Nephron (organoid): ENCODE results near the gene HIGD1C.

ENCODE experiments used
- H3K27ac Mint-ChIP-seq, 3 experiments: 2 replicates each; pipeline ENCODE4 v1.8.0; 2020; ENCODE audit warnings: mixed read lengths in 3 of 3, mild to moderate bottlenecking in 2 of 3, moderate library complexity in 1 of 3
- H3K27me3 Mint-ChIP-seq: 2 replicates; pipeline ENCODE4 v1.8.0; 2021; ENCODE audit warnings: low read depth, mild to moderate bottlenecking, moderate library complexity, mixed read lengths
- H3K36me3 Mint-ChIP-seq: 2 replicates; pipeline ENCODE4 v1.8.0; 2020; ENCODE audit warnings: low read depth, mixed read lengths
- H3K4me1 Mint-ChIP-seq: 2 replicates; pipeline ENCODE4 v1.8.0; 2020; ENCODE audit warnings: mixed read lengths
- H3K4me3 Mint-ChIP-seq, 3 experiments: 2 replicates each; pipeline ENCODE4 v1.8.0; 2020; ENCODE audit warnings: mild to moderate bottlenecking in 3 of 3, mixed read lengths in 3 of 3, moderate library complexity in 2 of 3
- H3K9me3 Mint-ChIP-seq: 2 replicates; pipeline ENCODE4 v1.8.0; 2020; ENCODE audit warnings: mixed read lengths
- TF ChIP-seq, protein P1 (sequence below), 3 experiments: fragments of 200-600 bp; sonication (generic); IDR thresholded peaks; one replicate each; pipeline ENCODE4 v1.5.0; 2021; ENCODE audit warnings: antibody characterized with exemption in 3 of 3; ENCODE audit not compliant: unreplicated experiment in 3 of 3

HIGD1C gene

DNA sequence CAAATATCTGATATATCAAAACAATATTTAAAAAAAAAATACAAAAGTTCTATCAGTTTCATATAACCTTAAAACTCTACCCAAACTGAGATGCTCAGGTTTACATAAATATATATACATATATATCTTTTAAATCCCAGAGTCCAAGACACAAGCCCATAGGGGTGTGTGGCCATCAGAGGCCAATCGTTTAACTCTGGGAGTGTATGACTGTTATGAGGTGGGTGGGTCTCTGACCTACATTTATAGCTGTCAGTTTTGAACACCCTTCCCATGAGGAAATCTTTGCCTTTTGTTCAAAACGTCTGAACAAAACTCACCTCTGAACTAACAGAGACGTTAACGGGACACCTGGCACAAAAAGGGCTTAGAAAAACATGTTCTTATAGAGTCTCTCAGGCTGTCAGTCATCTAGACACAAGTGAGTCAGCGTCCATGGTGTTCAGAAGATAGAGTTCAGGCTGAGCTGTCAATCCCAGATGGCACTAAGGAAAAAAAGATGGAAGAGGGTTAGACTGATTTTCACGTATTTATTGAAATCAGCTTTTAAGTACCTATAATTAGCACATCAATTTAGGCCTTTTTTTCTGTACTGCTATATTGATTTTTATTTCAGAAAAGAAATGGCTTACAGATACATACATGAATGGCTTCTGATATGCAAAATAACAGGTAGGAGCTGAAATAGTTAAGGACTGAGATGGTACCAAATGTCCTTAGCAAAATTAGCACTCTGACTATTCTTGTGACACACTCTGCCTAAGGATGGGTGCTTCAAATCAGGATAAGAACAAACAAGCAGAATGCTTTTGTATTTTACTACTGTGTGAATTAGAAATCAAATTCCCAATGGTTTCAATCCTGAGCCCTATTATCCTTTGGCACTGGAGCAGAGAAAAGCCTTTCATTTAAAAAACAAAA is 29.2 kb downstream of the HIGD1C start:
- Mint-ChIP-seq H3K36me3 (peaks cover 22% of the 10 kb centered on the region), H3K4me3 (no peak overlapping the region), H3K4me1 (no peaks in the 10 kb centered on the region), H3K9me3 (peaks cover 4% of the 10 kb centered on the region), H3K27me3 (no peaks in the 10 kb centered on the region), H3K27ac (no peak overlapping the region)
- TF ChIP-seq, protein P1, sequence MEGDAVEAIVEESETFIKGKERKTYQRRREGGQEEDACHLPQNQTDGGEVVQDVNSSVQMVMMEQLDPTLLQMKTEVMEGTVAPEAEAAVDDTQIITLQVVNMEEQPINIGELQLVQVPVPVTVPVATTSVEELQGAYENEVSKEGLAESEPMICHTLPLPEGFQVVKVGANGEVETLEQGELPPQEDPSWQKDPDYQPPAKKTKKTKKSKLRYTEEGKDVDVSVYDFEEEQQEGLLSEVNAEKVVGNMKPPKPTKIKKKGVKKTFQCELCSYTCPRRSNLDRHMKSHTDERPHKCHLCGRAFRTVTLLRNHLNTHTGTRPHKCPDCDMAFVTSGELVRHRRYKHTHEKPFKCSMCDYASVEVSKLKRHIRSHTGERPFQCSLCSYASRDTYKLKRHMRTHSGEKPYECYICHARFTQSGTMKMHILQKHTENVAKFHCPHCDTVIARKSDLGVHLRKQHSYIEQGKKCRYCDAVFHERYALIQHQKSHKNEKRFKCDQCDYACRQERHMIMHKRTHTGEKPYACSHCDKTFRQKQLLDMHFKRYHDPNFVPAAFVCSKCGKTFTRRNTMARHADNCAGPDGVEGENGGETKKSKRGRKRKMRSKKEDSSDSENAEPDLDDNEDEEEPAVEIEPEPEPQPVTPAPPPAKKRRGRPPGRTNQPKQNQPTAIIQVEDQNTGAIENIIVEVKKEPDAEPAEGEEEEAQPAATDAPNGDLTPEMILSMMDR (IDR thresholded peaks at IDR 0.05; ENCODE audit: unreplicated experiment in 3 of 3) = no peak

DNA sequence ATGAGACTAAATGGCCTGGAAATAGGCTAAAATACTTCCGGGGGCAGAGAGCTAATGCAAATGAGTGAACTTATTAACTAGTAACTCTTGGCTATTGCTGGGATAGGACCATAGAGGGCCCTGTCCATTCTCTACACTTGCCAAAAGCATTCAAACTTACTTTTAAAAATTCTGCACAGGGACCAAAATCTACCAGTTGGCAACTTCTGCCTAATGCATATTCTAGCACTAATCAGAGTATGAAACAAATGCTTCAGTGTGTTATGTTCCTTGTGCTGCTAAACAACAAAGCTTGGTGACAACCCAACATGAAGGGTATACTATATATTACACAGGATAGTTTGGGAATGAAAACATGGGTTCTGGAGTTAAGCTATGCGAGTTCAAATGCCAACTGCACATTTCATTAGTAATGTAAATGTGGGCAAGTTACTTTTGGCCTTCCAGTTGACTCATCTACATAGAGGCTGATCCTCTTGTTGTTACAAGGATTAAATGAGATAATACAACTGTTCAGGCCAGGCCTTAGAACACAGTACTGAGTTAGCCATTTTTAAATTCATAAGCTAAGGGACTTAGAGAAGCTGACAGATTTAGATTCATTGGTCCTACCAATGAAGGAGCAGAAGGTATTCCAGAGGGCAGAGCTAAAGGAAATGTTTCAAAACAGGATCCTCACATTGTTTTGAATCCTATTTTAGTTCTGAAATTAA is 32.4 kb downstream of the HIGD1C start:
- H3K4me1 Mint-ChIP-seq = no peaks in the 10 kb centered on the region
- H3K4me3 Mint-ChIP-seq = no peak overlapping the region
- TF ChIP-seq, protein P1 (IDR thresholded peaks at IDR 0.05; ENCODE audit: unreplicated experiment in 3 of 3) = no peak
- no peak overlapping the region for H3K27ac Mint-ChIP-seq
- H3K9me3 Mint-ChIP-seq = no peaks in the 10 kb centered on the region
- no peaks in the 10 kb centered on the region for H3K27me3 Mint-ChIP-seq
- H3K36me3 Mint-ChIP-seq = peaks cover 20% of the 10 kb centered on the region

DNA sequence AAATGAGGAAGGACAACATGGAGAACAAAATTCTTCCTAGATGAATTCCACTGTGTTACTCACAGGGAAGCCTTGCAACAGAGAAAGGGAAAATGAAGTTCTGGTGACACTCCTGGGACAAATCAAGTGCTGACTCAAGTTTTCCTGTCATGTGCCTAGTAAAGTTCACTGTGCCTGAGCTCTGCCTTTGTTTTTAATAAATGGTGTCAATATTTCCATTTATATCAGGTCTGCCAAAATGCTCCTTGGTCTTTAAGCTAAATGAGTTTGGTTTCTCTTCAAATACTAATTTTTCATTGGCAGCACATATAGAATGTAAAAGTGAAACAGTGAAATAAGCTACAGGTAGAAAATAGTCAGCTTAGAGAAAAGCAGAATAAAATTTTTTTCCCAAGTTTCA is 33.0 kb downstream of the HIGD1C start:
- TF ChIP-seq, protein P1 (IDR thresholded peaks at IDR 0.05; ENCODE audit: unreplicated experiment in 3 of 3) = no peak
- no peaks in the 10 kb centered on the region for H3K4me1 Mint-ChIP-seq
- no peak overlapping the region for H3K27ac Mint-ChIP-seq
- no peaks in the 10 kb centered on the region for H3K9me3 Mint-ChIP-seq
- peaks cover 21% of the 10 kb centered on the region for H3K36me3 Mint-ChIP-seq
- no peak overlapping the region for H3K4me3 Mint-ChIP-seq
- H3K27me3 Mint-ChIP-seq = no peaks in the 10 kb centered on the region

DNA sequence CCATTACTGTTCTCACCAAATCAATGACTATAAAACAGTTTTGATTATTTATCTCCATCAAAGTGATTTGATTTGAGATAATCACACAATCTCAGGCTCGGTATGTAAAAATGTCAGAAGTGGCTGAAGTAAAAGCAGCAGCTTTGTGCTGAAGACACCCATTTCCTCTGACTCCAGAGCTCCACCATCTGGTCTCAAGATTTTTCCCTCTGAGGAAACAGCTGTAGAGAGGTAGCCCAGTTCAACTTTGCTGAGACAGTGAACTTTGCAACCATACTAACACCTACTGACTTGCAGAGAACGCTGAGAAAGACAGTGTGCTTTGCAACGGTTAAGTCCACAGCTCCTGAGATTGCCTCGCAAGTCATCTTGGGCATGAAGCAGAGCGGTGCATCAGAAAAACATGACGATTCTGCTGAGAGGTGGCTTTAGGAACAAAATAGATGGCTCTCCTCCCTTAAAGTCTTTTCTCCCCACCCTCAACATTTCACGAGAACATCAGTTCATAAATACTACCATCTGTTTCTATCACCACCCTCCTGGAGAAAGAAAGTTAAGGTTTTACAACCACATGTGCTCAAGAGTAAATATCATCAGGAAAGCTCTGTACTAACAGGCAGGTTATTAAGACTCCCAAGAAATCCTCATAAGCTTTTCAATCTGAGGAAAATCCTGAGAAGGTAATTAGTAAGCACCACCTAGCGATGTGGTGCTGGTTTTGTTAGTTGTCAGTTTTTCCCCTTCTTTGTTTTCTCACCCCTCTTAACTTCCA is 34.8 kb downstream of the HIGD1C start:
- Mint-ChIP-seq H3K9me3 (no peaks in the 10 kb centered on the region), H3K4me3 (no peak overlapping the region), H3K36me3 (peaks cover 35% of the 10 kb centered on the region), H3K4me1 (no peaks in the 10 kb centered on the region), H3K27me3 (no peaks in the 10 kb centered on the region), H3K27ac (peak overlapping the region in 2 of 3 experiments; percentile 26 to 27)
- TF ChIP-seq, protein P1 (IDR thresholded peaks at IDR 0.05; ENCODE audit: unreplicated experiment in 3 of 3) = peak; percentile 58 to 63 (median 59)

DNA sequence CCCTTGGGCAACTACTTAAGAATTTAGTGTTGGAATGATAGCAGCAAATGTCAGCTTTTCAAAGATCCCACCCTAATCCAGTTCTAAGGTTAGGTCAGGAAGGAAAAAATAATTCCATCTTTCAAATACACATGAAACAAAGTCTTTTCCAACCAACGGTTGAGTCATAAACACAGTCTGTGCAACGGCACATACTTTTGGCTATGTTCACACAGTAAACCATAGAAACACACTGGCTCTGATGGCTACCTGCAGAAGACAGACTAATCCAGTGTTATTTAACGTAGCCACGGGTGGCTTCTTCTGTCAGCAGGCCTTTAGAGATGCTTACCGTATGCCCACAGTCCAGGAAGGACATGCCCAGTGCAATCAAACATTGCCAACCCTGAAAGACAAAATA is 35.7 kb downstream of the HIGD1C start:
- H3K27me3 Mint-ChIP-seq = no peaks in the 10 kb centered on the region
- no peaks in the 10 kb centered on the region for H3K9me3 Mint-ChIP-seq
- H3K4me3 Mint-ChIP-seq = no peak overlapping the region
- no peak overlapping the region for H3K27ac Mint-ChIP-seq
- H3K36me3 Mint-ChIP-seq = peaks cover 42% of the 10 kb centered on the region
- H3K4me1 Mint-ChIP-seq = no peaks in the 10 kb centered on the region
- TF ChIP-seq, protein P1 (IDR thresholded peaks at IDR 0.05; ENCODE audit: unreplicated experiment in 3 of 3) = no peak
